HG02973 (cell line): ENCODE data around the gene IFIT5.
"Not testable (repeated sequence)": the region's sequence is repeated elsewhere in the genome, so short reads cannot be mapped to it uniquely, and the experiment has no call there.

Source experiments
- ATAC-seq: cut with Tn5 transposase; IDR thresholded peaks from one replicate; pipeline ENCODE4 v1.9.1; 2021; ENCODE audit warnings: moderate library complexity; ENCODE audit not compliant: unreplicated experiment

Gene IFIT5

DNA sequence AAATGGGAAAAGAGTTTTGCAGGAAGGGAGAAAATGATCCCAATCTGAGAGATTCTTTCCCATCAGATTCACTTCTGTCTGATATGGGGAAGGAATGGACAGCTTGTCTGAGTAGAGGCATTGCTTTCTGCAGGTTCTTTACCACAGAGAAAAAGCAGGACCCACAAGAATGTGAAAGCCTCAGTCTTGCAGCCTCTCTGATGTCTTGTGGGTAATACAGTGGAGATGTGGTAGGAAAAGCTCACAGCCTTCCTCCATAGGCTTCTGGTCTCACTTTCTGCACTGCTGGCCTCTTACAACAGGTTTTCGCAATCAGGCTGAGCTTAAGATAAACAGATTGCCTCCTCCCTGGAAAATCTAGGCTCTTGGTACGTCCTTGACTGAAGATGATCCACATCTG, 21.4 kb upstream of the IFIT5 start:
- peak; percentile 42 for ATAC-seq

DNA sequence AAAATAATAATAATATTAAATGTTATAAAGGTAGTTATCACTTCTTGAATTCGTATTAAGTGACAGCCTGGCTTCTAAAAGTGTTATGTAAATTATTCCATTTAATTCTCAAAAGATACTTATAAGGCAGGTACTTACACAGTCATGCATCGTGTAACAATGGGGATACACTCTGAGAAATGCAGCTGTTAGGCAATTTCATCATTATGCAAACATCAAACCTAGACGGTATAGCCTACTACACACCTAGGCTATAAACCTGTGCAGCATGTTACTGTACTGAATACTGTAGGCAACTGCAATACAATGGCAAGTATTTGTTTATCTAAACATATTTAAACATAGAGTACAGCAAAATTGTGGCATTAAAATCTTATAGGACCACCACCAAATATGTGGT, 20.5 kb upstream of the IFIT5 start:
- ATAC-seq = no peak

- no peak for ATAC-seq
These were observed 19.2 kb upstream of the IFIT5 start for GRCh38 chr10:89395141-89395540.

DNA sequence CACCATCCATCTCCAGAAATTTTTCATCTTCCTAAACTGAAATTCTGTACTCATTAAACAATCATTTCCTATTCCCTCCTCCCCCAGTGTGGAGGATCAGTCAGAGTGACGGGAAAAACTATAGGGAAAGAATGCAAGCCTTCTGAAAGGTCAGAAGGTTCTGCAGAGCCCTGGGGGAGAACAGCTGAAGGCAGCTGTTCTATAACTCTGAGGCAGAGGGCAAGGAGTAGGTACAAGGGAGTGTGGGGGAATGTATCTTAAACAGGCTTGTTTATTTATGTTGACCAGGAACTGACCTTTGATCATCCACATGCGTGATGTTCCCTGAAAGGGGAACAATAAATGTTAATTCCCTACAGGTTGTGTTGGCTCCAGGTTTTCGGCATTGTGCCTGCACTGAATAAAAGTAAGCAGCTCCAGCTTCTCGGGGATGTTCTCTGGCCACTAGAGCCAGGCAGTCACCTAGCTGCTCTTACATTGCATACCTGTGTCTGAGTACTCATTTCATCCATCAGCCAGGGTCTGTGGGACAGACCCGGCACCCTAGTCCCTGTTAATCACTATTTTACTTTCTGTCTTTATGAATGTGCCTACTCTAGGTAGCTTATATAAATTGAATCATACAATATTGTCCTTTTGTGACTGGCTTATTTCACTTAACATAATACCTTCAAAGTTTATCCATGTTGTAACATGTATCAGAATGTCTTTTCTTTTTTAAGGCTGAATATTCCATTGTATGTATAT, 16.2 kb upstream of the IFIT5 start:
- ATAC-seq = no peak

DNA sequence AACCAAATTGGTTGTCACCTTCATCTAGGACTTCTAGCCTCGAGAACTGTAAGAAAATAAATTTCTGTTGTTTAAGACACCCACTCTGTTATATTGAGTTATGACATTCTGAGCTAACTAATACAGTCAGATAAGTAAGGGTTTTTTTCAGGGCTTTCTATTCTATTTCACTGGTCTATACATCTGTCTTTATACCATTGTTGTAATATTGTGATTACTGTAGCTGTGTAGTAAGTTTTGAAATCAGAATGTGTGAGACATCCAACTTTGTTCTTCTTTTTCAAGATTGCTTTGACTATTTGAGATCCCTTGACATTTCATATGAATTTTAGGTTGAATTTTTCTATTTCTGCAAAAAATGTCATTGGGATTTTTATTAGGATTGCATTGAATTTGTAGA, 14.4 kb upstream of the IFIT5 start:
- no peak for ATAC-seq

GRCh38 chr10:89403043-89403442, 11.3 kb upstream of the IFIT5 start:
- ATAC-seq = no peak

GRCh38 chr10:89404104-89405047, 10.0 kb upstream of the IFIT5 start:
- ATAC-seq = no peak

DNA sequence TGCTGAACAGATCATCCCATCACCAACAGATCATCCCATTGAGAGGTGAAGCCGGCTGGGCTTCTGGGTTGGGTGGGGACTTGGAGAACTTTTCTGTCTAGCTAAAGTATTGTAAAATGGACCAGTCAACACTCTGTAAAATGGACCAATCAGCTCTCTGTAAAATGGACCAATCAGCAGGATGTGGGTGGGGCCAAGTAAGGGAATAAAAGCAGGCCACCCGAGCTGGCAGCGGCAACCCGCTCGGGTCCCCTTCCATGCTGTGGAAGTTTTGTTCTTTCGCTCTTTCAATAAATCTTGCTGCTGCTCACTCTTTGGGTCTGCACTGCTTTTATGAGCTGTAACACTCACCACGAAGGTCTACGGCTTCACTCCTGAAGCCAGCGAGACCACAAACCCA, 8.2 kb upstream of the IFIT5 start:
- not testable (repeated sequence) for ATAC-seq

DNA sequence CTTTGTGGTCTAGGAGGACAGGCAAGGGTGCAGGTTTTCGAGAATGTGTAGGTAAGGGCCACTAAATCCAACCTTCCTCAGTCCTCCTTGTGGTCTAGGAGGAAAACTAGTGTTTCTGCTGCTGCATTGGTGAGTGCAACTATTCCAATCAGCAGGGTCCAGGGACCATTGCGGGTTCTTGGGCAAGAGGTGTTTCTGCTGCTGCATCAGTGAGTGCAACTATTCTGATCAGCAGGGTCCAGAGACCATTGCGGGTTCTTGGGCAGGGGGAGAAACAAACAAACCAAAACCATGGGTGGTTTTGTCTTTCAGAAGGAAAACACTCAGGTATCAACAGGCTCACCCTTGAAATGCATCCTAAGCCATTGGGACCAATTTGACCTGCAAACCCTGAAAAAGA, 6.6 kb upstream of the IFIT5 start:
- ATAC-seq = not testable (repeated sequence)

DNA sequence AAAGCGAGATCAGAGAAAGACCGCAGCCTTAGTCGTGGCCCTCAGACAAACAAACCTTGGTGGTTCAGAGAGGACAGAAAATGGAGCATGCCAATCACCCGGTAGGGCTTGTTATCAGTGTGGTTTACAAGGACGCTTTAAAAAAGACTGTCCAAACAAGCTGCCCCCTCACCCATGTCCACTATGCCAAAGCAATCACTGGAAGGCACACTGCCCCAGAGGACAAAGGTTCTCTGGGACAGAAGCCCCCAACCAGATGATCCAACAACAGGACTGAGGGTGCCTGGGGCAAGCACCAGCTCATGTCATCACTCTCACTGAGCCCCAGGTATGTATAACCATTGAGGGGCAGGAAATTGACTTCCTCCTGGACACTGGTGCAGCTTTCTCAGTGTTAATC, 5.1 kb upstream of the IFIT5 start:
- ATAC-seq = not testable (repeated sequence)

DNA sequence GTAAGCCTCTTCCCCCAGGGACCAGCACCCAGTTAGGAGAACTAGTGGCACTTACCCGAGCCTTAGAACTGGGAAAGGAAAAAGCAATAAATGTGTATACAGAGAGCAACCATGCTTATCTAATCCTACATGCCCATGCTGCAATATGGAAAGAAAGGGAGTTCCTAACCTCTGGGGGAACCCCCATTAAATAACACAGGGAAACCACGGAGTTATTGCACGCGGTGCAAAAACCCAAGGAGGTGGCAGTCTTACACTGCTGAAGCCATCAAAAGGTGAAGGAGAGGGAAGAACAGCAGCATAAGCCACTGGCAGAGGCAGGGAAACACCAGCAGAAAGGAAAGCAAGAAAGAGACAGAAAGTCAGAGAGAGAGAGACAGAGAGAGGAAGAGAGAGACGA, 3.8 kb upstream of the IFIT5 start:
- ATAC-seq = not testable (repeated sequence)

GRCh38 chr10:89411135-89411534, 3.2 kb upstream of the IFIT5 start:
- ATAC-seq = not testable (repeated sequence)

DNA sequence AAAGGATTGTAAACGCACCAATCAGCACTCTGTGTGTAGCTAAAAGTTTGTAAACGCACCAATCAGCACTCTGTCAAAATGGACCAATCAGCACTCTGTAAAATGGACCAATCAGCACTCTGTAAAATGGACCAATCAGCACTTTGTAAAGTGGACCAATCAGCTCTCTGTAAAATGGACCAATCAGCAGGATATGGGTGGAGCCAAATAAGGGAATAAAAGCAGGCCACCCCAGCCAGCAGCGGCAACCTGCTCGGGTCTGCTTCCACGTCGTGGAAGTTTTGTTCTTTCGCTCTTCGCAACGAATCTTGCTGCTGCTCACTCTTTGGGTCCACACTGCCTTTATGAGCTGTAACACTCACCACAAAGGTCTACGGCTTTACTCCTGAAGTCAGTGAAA, 2.1 kb upstream of the IFIT5 start:
- not testable (repeated sequence) for ATAC-seq

GRCh38 chr10:89413398-89413912, 913 bp upstream of the IFIT5 start:
- ATAC-seq = no peak

- peak; percentile 32 for ATAC-seq
These were observed 782 bp downstream of the IFIT5 start for GRCh38 chr10:89414879-89415821.

DNA sequence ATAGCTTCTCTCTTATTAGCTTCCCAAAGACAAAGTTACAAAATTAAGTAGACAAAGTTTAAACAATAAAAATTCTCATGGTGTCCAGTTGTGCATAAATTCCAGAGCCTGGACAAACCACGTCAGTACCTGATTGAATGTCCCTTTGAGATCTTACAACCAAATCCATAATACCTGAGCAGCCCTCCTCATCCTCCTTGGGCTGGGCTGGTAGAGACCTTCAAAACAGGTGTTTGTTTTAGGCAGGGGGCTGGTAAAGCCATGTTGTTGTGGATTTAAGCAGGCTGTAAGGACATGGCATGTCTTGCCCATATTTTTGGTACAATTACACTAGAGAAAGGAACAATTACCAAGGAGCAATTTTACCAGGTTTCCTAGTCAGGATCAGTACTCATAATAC, 2.1 kb downstream of the IFIT5 start:
- ATAC-seq = no peak

DNA sequence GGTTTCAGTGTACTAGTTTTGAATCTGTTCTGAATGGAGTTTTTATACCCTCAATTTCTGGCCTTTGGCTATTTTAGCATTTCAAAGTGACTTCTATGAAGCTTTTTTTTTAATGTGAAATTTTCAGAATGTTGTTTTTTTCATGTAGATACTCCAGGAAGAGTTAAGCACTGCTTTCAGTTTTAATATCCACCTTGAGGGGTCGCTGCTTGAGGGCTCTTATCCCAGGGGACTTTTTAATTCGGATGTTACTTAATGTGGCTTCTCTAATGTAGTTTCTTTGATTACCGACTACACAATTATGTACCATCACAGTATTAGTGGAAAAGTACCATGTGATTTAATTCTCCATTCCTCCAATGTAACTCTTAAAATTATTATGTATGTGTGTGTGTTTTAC, 5.2 kb downstream of the IFIT5 start:
- no peak for ATAC-seq

GRCh38 chr10:89421018-89421476, 6.7 kb downstream of the IFIT5 start:
- no peak for ATAC-seq

DNA sequence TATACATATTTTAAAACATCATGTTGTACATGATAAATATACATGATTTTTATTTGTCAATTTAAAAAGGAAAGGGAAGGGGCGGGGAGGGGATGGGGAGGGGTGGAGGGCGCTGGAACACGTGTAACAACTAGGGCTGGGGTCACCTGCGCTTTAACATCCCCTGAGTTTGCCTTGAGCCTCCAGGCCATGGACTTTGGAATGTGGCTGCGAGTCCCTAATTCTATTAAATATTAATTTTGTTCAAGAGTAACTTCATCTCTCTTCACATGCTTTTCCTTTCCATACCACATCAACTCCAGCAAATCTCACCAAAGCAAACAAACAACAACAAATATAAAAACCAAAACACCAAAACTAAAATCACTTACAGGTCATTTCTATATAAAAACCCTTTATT, 10.6 kb downstream of the IFIT5 start:
- ATAC-seq = no peak

DNA sequence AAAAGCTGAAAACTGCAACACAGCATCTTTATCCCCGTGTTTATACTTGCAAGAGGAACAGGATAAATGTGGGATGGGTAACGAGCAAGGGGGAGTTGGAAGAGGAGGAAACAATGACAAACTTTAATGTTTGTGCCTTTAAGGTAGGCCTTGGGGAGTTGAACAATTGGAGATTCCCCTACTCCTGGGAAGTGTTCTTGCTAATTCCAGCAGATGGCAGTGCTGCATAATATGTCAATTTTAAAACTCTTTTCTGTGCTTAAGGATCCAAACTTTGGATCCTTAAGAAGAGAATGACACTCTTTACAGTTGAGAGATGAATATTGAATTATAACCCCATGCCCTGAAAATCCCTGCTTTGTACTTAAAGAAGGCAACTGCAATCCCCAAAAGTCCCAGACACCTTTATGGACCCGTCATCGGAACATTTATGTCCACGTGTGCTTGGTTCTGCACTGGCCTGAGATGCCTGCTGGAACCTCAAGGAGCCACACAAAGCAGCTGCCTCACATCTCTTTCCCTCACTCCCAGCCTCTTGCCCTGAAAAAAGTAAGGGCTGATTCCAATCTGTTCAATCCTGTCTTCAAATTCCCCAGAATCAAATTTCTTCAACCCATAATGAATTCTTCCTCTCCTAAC, 12.0 kb downstream of the IFIT5 start:
- peak; percentile 70 for ATAC-seq
